HG02763 (cell line): ENCODE data around the gene NOC3L.

Experiments used
- ATAC-seq: cut with Tn5 transposase; IDR thresholded peaks from one replicate; pipeline ENCODE4 v1.9.1; 2021; ENCODE audit warnings: mild to moderate bottlenecking, moderate library complexity; ENCODE audit not compliant: unreplicated experiment

Gene NOC3L

DNA sequence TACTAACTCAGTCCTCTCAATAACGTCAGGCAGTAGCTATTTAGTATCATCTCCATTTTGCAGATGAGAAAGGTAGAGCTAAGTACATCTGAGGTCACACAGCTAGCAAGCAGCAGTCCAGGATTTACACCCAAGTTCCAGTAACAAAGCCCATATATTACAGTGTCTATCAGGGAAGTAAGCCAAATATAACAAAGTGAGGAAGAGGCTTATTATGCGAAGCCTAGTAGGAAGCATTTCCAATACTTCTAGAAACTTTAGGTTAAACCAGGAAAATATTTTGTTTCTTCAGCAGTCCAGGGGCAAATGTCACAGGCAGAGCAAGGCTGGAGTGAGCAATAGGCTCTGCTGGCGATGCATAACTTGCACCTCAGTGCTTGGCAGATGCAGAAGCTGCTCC is 53.9 kb downstream of the NOC3L start:
- no peak for ATAC-seq

DNA sequence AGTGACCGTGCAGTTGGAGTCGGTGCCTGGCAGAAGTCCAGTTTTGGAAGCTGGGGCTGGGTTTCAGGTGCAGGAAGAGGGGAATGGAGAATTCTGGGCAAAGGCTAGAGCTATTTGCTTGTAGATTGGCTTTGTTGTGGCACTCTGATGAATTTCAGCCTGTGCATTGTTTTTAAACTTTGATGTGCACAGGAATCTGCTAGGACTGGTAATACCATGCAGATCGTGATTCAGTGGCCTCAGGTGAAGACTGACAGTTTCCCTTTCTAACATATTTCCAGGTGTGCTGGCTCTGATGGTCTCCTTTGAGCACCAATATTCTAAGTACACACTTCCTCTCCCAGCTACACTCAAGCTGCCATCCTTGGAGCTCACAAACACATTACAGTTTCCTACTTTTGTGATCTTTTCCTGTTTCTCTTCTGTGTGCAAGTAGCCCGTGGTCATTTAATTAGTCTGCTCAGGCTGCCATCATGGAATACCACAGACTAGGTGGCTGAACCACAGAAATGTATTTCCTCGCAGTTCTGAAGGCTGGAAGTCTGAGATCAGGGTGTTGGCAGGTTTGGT is 55.6 kb downstream of the NOC3L start:
- no peak for ATAC-seq

DNA sequence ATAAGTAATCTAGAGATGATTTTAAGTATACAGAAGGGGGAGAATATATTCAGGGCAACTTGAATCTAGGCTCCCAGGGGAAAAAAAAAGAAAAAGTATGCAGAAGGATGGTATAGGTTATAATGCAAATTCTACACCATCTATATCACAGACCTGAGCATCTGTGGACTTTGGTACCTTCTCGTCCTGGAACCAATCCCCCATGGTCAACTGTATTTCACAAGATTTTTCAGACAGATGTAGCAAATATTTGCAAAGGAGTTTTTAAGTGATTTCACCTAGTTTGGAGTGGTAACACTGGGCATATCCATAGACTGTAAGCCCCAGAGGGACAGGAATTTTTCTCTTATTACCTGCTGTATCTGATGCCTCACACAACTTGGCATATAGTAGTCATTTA is 58.8 kb downstream of the NOC3L start:
- no peak for ATAC-seq

DNA sequence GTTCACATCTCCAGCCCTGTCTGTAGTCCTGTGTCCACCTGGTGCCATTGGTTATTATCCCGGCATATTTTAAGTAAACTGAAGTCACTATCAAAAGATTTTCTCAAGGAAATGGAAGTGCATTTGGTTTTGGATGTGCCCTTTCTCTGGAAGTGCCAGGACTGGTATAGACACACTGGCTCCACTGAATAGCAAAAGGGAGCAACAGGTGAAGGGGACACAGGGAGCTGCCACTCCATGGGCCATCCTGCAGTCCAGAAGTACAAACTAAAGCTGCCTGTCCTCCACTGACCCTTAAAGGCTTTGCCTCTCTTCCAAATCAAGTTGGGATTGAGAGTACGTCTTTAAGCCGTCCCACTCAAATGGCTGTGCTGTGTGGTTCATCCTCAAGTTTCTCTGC is 62.7 kb downstream of the NOC3L start:
- no peak for ATAC-seq

DNA sequence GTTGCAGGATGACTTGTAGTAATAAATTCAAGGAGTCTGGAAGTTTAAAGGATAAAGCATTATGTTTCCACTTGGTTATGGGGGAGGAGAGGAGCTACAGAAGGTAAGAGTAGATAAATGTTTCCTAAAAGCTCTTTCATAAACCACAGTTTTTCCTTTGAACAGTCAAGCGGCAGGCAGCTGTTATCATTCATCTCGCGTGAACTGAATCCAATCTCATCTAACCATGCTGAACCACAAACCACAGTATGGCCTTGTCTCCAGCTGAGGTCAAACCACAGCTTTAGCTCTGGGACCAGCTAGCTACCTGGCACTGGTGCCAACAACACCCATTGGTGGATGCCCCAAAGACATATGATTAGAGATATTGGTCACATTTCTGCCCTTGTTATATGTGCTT is 63.3 kb downstream of the NOC3L start:
- no peak for ATAC-seq

DNA sequence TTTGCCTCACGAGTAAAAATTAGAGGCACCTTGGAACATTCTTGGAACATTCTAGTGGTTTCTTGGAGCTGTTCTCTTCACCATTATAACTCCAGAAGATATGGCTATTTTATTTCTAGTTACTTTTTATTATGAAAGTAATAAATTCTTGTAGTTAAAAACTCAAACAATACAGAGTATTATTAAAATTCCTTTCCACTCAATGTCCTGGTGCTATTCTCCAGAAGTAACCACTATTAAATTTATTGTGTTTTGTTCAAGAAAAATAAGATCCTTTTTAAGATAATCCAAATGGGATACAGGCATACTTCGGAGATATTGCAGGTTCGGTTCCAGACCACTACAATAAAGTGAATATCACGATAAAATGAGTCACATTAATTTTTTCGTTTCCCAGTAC is 68.6 kb downstream of the NOC3L start:
- no peak for ATAC-seq

DNA sequence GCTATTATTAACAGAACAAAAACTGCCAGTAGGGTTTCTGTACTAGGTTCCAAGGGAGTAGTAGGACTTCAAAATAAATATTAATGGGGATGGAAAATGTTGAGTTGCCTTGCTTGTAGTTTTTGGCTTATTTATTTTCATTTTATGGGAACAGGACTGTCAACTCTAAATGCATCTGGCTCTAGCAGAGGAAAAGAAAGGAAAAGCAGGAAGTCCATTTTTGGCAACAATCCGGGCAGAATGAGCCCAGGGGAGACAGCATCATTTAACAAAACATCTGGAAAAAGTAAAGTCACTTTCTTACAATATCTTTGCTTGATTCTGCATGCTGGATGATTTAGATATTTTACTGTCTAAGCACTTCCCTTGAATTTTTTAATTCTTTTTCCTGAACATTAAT is 69.4 kb downstream of the NOC3L start:
- no peak for ATAC-seq

DNA sequence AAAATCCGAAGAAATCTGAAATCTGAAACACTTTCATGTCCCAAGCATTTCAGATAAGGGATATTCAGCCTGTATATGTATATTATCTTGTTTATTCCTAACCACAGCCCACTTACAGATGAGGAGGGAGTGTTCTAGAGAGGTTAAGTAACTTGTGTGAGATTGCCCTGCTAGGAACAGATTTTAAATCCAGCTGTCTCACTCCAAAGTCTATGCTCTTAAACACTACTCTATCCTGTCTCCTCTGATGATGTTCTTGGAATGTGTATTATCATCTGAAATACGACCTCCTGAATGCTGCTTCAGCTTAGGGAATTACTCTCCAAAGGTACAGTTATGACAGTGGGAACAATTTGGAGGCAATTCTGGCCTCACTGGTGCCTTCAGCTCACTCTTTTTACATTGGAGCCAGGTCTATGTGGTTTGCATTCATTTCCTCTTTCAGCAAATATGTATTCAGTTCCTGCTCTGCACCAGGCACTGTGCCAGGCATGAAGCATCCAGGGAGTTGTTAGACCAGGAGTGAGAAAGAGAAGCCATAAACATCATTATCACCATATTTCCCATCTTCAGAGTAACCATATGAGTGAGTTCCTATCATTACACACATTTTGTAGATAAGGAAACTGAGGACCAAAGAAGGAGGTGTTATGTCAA is 70.2 kb downstream of the NOC3L start:
- ATAC-seq: no peak

DNA sequence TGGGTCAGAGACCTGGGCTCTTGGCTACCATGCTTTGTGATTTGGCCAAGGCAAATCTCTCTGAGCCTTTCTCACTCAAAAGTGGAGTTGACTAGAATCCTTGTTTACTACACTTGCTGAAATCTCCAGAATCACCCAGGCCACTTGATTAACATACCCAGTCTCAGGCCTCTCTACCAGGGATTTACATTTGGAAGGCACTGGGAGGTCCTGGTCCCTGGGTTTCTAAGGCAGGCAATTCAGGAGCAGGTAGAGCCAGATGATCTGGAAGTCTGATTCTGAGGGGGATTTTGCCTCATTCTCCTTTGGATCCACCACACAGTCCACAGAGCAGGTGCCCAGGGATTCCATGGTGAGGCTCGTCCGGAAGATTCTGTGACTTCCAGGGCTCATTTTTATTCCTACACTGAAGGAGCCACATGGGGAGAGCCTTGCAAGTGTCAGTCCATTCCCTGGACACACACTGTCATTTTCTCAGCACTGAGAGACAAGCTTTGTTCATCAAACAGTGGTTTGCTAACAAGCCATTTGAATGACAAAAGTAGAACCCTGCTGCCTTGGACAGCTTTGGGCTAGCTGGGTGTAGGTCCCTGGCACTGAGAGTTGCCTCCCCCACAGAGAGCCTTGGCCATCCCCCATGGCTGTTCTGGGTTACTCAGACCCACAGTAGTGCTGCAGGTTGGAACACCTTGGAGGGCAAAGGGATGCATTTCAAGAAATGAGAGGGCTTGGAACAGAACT is 74.2 kb downstream of the NOC3L start:
- no peak for ATAC-seq

DNA sequence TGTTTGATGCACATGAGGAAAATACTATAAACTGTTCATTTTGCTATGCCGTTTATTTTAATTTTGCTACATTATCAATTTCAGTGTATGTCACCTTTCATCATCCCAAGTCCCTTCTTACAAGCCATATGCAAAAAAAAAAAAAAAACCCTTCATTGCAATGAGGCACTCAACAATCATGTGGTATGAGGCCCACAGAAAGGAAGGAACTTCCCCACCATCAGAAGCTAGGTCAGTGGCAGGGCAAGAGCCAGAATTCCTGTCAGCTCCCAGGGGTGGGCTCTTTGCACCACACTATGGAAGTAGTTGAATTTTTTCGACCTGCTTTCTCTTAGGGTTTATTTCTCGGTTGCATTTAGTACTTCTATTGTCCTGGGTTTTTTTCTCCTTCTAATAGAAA is 75.4 kb downstream of the NOC3L start:
- no peak for ATAC-seq

DNA sequence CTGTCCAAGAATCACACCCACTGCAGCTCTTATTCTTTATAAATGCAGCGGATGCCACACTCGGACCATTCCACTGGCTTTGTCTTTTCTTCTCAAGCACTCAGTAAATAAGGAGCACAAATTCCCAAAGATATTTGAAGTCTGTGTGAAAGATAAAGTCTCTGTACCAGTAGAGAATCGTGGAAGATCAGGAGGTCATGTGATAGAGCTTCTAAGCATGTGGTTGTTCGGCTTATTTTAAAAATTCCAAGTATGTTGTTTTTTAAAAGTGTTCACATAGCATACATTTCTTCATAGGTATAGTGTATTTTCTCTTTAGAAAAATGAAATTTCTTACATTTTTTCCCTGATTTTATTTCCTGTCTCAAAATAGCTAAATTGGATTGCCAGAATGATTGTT is 75.8 kb downstream of the NOC3L start:
- no peak for ATAC-seq

DNA sequence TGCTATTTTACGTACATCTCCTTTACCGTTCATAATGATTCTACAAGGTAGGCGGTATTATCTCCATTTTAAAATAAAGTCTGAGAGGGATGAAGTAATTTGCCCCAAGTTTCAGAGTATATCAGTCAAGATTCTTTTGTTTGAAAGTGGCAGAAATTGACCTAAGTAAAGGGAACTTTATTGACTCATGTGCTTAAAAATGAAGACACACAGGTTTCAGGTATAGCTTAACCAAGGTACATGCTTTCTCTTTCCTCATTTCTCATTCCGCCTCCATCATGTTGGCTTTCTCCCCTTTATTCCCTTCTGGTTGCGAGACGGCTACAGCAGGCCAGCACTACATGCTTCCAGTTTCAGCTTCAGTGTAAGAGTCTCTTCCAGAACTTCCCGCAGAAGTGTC is 77.5 kb downstream of the NOC3L start:
- no peak for ATAC-seq
